GM19467 (cell line): Measurements from ENCODE around the gene MRPL21.
"Not testable (repeated sequence)": the region's sequence is repeated elsewhere in the genome, so short reads cannot be mapped to it uniquely, and the experiment has no call there.

Experiments used
- ATAC-seq: cut with Tn5 transposase; IDR thresholded peaks from one replicate; pipeline ENCODE4 v1.9.1; 2021; ENCODE audit warnings: mild to moderate bottlenecking, moderate library complexity; ENCODE audit not compliant: unreplicated experiment

Gene MRPL21

GRCh38 chr11:68913188-68913587, 9.6 kb upstream of the MRPL21 start:
- no peak for ATAC-seq

GRCh38 chr11:68912254-68912653, 8.6 kb upstream of the MRPL21 start:
- ATAC-seq = no peak

GRCh38 chr11:68911731-68912130, 8.1 kb upstream of the MRPL21 start:
- ATAC-seq = no peak

GRCh38 chr11:68910965-68911364, 7.3 kb upstream of the MRPL21 start:
- no peak for ATAC-seq

- no peak for ATAC-seq
These were observed 4.6 kb upstream of the MRPL21 start for GRCh38 chr11:68908273-68908672.

GRCh38 chr11:68905421-68906360, 2.1 kb upstream of the MRPL21 start:
- no peak for ATAC-seq

- peak; percentile 22 for ATAC-seq
These were observed 716 bp upstream of the MRPL21 start for GRCh38 chr11:68904248-68904847.

- ATAC-seq = no peak
These were observed 2.7 kb downstream of the MRPL21 start for GRCh38 chr11:68900835-68901381.

GRCh38 chr11:68897441-68897840, 6.2 kb downstream of the MRPL21 start:
- ATAC-seq = no peak

- ATAC-seq = no peak
These were observed 7.3 kb downstream of the MRPL21 start for GRCh38 chr11:68896171-68896959.

- ATAC-seq = no peak
These were observed 10.3 kb downstream of the MRPL21 start for GRCh38 chr11:68893282-68893681.

GRCh38 chr11:68892576-68892975, 11.1 kb downstream of the MRPL21 start:
- ATAC-seq = no peak

- ATAC-seq = no peak
These were observed 12.2 kb downstream of the MRPL21 start for GRCh38 chr11:68891351-68891948.

GRCh38 chr11:68890490-68891231, 13.0 kb downstream of the MRPL21 start:
- ATAC-seq = no peak

- ATAC-seq = no peak
These were observed 13.6 kb downstream of the MRPL21 start for GRCh38 chr11:68889948-68890446.

- not testable (repeated sequence) for ATAC-seq
These were observed 18.8 kb downstream of the MRPL21 start for GRCh38 chr11:68884827-68885226.

GRCh38 chr11:68882391-68882790, 21.2 kb downstream of the MRPL21 start:
- ATAC-seq = no peak

GRCh38 chr11:68881320-68881719, 22.3 kb downstream of the MRPL21 start:
- no peak for ATAC-seq

- ATAC-seq = no peak
These were observed 22.8 kb downstream of the MRPL21 start for GRCh38 chr11:68880851-68881250.

GRCh38 chr11:68878022-68878421, 25.6 kb downstream of the MRPL21 start:
- ATAC-seq = no peak
